SK-N-MC (cell line): Measurements from ENCODE around the gene ATXN3.
"Not testable (repeated sequence)": the region's sequence is repeated elsewhere in the genome, so short reads cannot be mapped to it uniquely, and the experiment has no call there.

ENCODE experiments used
- DNase-seq: peaks from one replicate; pipeline ENCODE4 v3.0.0-alpha.2; 2011; ENCODE audit warnings: low read depth, low spot score
- H3K27ac ChIP-seq: fragments of 200-600 bp; sonication (generic); 2 replicates; pipeline ENCODE4 v1.5.1; 2016; ENCODE audit warnings: mixed run types
- H3K36me3 ChIP-seq: fragments of 200-600 bp; sonication (generic); 2 replicates; pipeline ENCODE4 v1.6.1; 2017; ENCODE audit warnings: antibody characterized with exemption, low read length, mixed read lengths; ENCODE audit not compliant: insufficient read depth
- H3K4me3 ChIP-seq: fragments of 200-600 bp; sonication (generic); 2 replicates; pipeline ENCODE4 v1.5.1; 2016
- H3K9ac ChIP-seq: fragments of 200-600 bp; sonication (generic); 2 replicates; pipeline ENCODE4 v1.8.0; 2017; ENCODE audit warnings: mixed run types, mixed read lengths; ENCODE audit not compliant: insufficient read length
- H3K9me3 ChIP-seq: fragments of 200-600 bp; sonication (generic); 2 replicates; pipeline ENCODE4 v1.6.1; 2017; ENCODE audit warnings: low read depth, mild to moderate bottlenecking, antibody characterized with exemption, low read length, moderate library complexity, mixed read lengths
- EZH2 ChIP-seq: fragments of 200-600 bp; sonication (generic); IDR thresholded peaks from one replicate; pipeline ENCODE4 v1.6.1; 2017; ENCODE audit warnings: antibody characterized with exemption
- FOXP2 ChIP-seq: optimal IDR thresholded peaks from 2 replicates; pipeline ENCODE3; 2011; ENCODE audit warnings: mild to moderate bottlenecking, moderate library complexity; ENCODE audit not compliant: insufficient read depth; ENCODE audit errors: extremely low read length, control extremely low read depth
- POLR2AphosphoS5 ChIP-seq: IDR thresholded peaks from 2 replicates; pipeline ENCODE4 v1.6.1; 2012; ENCODE audit warnings: mild to moderate bottlenecking, low read depth, low read length, borderline replicate concordance

Gene ATXN3

GRCh38 chr14:92103363-92103989 is 2.9 kb downstream of the ATXN3 start:
- no peak for TF ChIP-seq POLR2AphosphoS5
- no peak for TF ChIP-seq FOXP2
- no peak for TF ChIP-seq EZH2
- DNase-seq: no peak
- no peak overlapping the region for H3K27ac ChIP-seq
- H3K9me3 ChIP-seq: no peaks in the 10 kb centered on the region
- H3K36me3 ChIP-seq: no peaks in the 10 kb centered on the region
- no peak overlapping the region for H3K4me3 ChIP-seq
- H3K9ac ChIP-seq: no peak overlapping the region

- no peaks in the 10 kb centered on the region for H3K9me3 ChIP-seq
- H3K9ac ChIP-seq: no peak overlapping the region
- H3K36me3 ChIP-seq: peaks cover 10% of the 10 kb centered on the region
- no peak overlapping the region for H3K27ac ChIP-seq
- no peak for DNase-seq
- TF ChIP-seq EZH2 (no peak), POLR2AphosphoS5 (no peak), FOXP2 (no peak)
- no peak overlapping the region for H3K4me3 ChIP-seq
These were observed 6.6 kb downstream of the ATXN3 start for GRCh38 chr14:92099802-92100201.

- TF ChIP-seq POLR2AphosphoS5 (no peak), EZH2 (no peak), FOXP2 (no peak)
- no peak for DNase-seq
- Histone ChIP-seq H3K4me3 (no peak overlapping the region), H3K27ac (no peak overlapping the region), H3K36me3 (peaks cover 27% of the 10 kb centered on the region), H3K9ac (no peak overlapping the region), H3K9me3 (no peaks in the 10 kb centered on the region)
These were observed 13.1 kb downstream of the ATXN3 start for GRCh38 chr14:92093320-92093719.

GRCh38 chr14:92088494-92088893 is 17.9 kb downstream of the ATXN3 start:
- no peak overlapping the region for H3K4me3 ChIP-seq
- H3K27ac ChIP-seq: no peak overlapping the region
- H3K9me3 ChIP-seq: no peaks in the 10 kb centered on the region
- H3K36me3 ChIP-seq: peaks cover 20% of the 10 kb centered on the region
- TF ChIP-seq POLR2AphosphoS5 (no peak), FOXP2 (no peak), EZH2 (no peak)
- H3K9ac ChIP-seq: no peak overlapping the region
- DNase-seq: no peak

GRCh38 chr14:92074555-92074954 is 31.8 kb downstream of the ATXN3 start:
- TF ChIP-seq EZH2 (no peak), POLR2AphosphoS5 (no peak), FOXP2 (no peak)
- Histone ChIP-seq H3K27ac (no peak overlapping the region), H3K4me3 (no peak overlapping the region), H3K36me3 (peaks cover 23% of the 10 kb centered on the region), H3K9me3 (no peaks in the 10 kb centered on the region), H3K9ac (no peak overlapping the region)
- no peak for DNase-seq

- Histone ChIP-seq H3K9me3 (no peaks in the 10 kb centered on the region), H3K27ac (no peak overlapping the region), H3K36me3 (no peaks in the 10 kb centered on the region), H3K4me3 (no peak overlapping the region), H3K9ac (no peak overlapping the region)
- no peak for DNase-seq
- TF ChIP-seq FOXP2 (no peak), POLR2AphosphoS5 (no peak), EZH2 (no peak)
These were observed 48.1 kb downstream of the ATXN3 start for GRCh38 chr14:92058006-92058917.

- Histone ChIP-seq H3K27ac (no peak overlapping the region), H3K36me3 (no peaks in the 10 kb centered on the region), H3K4me3 (no peak overlapping the region), H3K9me3 (no peaks in the 10 kb centered on the region), H3K9ac (no peak overlapping the region)
- DNase-seq: no peak
- no peak for TF ChIP-seq EZH2
- TF ChIP-seq FOXP2: no peak
- TF ChIP-seq POLR2AphosphoS5: no peak
These were observed 56.6 kb downstream of the ATXN3 start for GRCh38 chr14:92049781-92050180.

GRCh38 chr14:92049221-92049620 is 57.2 kb downstream of the ATXN3 start:
- H3K4me3 ChIP-seq, H3K27ac ChIP-seq, H3K9ac ChIP-seq, DNase-seq, H3K9me3 ChIP-seq, H3K36me3 ChIP-seq: not testable (repeated sequence)

- not testable (repeated sequence) for H3K36me3 ChIP-seq, H3K4me3 ChIP-seq, H3K9me3 ChIP-seq, H3K27ac ChIP-seq, H3K9ac ChIP-seq, DNase-seq
These were observed 60.5 kb downstream of the ATXN3 start for GRCh38 chr14:92045904-92046303.

- H3K4me3 ChIP-seq, H3K9me3 ChIP-seq, DNase-seq: not testable (repeated sequence)
These were observed 64.6 kb downstream of the ATXN3 start for GRCh38 chr14:92041766-92042165.

More at GRCh38 chr14:92041766-92042165, 64.6 kb downstream of the ATXN3 start:
- not testable (repeated sequence) for H3K36me3 ChIP-seq, H3K27ac ChIP-seq, H3K9ac ChIP-seq
